Measurements from ENCODE around the gene ZNF418.
"Not testable (repeated sequence)": the region's sequence is repeated elsewhere in the genome, so short reads cannot be mapped to it uniquely, and the experiment has no call there.

The ZNF418 gene

GRCh38 chr19:57934820-57935665, at the start of gene ZNF418:
Gene ZNF418, minus strand, starts transcription at chr19:57935402. Its CDS starts 1,580 bp downstream, at chr19:57933822.
- DNase-seq (ENCODE audit: low spot score): peak; percentile 83

GRCh38 chr19:57978586-57979289, 43.5 kb upstream of the ZNF418 start:
- DNase-seq (ENCODE audit: low spot score): no peak

DNA sequence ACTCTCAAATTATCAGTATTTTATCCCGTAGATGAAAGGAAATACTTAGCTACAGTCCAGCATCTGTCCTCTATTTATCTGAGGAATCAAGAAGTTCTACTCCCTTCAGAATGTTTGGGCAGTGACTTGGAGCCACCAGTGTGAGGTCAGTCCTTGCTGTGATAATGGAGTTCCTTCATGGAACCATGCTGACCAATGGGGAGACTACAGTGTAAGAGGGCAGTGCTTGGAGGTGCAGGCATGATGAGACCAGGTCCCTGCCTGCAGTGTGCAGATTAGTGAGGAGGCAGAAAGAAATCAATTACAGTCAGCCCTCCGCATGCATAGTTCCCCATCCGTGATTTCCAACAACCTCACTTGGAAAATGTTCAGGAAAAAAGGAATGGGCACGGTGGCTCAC, 39.2 kb upstream of the ZNF418 start, which contains the start of gene C19orf18:
Gene C19orf18, minus strand, starts transcription at position 101 of the 400 bp plus-strand sequence. CDS start 102 bp downstream, outside the sequence.
- DNase-seq (ENCODE audit: low spot score): no peak

DNA sequence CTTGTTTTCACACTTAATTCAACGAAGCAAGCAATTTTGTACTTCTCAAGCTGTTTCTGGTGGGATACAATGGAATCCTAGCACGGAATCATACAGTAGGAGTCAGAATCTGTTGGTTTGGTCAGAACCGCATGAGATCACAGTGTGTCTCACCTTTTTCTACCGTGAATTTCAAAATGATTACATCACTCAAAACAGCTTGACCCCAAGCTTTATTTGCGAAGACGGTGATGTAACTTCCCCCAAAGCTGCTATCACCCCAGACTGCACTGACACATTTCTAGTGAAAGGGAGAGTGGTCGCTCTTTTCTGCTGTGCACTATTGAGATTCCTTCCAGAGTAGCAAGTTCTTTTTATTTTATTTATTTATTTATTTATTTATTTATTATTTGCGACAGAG, 29.6 kb upstream of the ZNF418 start:
- no peak for DNase-seq (ENCODE audit: low spot score)

GRCh38 chr19:57961785-57962184, 26.6 kb upstream of the ZNF418 start:
- no peak for DNase-seq (ENCODE audit: low spot score)

GRCh38 chr19:57954996-57955395, 19.8 kb upstream of the ZNF418 start:
- no peak for DNase-seq (ENCODE audit: low spot score)

- no peak for DNase-seq (ENCODE audit: low spot score)
Observed at GRCh38 chr19:57949702-57950101, 14.5 kb upstream of the ZNF418 start.

GRCh38 chr19:57949296-57949695, 14.1 kb upstream of the ZNF418 start:
- DNase-seq (ENCODE audit: low spot score): no peak

DNA sequence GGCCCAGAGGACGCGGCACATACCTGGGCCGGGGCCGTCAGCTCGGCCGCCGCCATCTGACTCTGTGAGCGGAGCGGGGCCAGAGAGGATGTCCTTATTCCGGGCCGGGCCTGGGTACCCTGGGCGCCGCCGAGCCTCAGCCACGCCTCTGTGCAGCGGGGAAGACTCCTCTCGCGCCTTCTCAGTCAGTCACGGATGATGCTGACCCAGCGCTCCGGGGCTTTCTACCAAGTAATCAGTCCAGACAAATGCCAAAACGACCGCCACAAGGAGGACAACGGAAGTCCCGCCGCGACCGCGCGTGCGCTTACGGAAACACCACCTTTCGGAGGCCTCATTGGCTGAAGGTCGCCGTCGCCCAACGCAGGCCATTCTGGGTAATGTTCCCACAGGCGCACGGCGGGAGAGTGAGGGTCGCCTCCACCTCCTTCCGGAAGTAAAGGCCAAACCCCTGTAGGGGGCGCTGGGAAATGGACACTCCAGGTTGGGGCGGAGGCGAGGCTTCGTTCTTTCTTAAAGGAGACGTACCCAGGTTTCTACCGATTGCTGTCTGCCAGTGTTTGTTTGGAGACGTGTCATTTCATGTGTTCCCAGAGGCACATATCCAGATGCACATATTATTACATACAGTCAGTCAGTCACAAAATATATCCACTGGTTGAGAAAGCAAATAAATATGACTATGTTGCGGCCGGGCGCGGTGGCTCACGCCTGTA, 12.4 kb upstream of the ZNF418 start, which contains the start of gene ZNF256:
Gene ZNF256, minus strand, starts transcription at position 288 of the 716 bp plus-strand sequence. Its CDS starts 232 bp downstream, at position 56.
- DNase-seq (ENCODE audit: low spot score): peak; percentile 98

DNA sequence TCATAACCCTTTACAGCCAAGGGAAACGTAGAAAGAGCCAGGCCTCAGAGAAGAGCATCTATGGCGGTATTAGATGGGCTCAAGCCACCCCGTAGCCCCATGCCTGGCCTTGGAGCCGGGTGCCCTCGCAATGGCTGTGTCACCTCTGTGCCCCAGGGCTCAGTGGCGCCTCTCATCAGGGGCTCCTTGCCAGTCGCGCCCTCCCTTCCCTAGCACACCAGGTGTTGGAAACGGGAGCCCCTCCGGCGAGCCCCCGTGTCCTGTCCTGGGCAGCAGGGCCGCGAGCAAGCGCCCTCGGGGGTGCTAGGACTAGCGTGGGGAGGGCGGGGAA, 11.9 kb upstream of the ZNF418 start:
- DNase-seq (ENCODE audit: low spot score): no peak

GRCh38 chr19:57946316-57946715, 11.1 kb upstream of the ZNF418 start:
- no peak for DNase-seq (ENCODE audit: low spot score)

DNA sequence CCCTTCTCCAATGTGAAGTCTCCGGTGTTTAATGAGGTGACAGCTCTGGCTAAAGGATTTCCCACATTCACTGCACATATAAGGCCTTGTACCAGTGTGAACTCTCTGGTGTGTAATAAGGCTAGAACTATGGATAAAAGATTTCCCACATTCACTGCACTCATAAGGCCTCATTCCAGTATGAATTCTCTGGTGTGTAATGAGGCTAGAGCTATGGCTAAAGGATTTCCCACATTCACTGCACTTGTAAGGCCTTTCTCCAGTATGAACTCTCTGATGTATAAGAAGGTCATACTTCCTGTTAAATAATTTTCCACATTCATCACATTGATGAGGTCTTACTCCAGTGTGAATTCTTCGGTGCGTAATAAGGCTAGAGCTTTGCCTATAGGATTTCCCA, 6.4 kb upstream of the ZNF418 start:
- DNase-seq (ENCODE audit: low spot score): no peak

DNA sequence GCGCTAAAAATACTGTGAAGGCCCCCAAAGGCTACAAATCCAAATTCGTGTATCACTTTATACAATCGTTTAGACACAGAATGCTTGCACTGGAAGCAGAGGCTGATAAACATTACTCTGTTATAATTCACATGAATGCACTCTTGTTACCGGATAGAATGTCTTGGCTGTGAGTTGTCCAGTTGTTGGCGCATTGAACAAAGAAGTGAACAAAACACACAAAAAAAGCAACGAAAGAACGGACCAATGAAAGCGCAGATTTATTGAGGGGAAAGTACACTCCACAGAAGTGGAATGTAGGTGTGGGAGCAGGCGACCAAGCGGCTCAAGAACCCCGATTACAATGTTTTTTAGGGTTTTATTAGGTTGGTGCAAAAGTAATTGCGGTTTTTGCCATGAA, 529 bp upstream of the ZNF418 start:
- no peak for DNase-seq (ENCODE audit: low spot score)

DNA sequence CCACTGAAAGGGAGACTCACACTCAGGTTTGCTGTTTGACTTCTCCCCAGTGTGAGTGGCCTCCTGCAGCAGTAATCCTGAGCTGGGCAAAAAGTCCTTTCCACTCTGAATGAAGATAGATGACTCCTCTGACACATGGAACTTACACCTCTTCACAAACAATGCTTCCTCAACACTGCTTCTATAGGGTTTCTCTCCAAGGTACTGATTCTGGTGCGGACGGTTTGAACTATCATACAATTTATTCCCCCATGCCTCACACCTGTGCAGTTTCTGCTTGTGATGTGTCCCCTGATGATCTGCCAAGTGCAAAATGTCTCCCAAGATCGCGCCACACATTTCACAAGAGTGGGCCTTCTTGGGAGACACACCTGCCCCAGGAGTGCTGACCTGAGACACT, 7.6 kb downstream of the ZNF418 start:
- DNase-seq (ENCODE audit: low spot score): no peak

DNA sequence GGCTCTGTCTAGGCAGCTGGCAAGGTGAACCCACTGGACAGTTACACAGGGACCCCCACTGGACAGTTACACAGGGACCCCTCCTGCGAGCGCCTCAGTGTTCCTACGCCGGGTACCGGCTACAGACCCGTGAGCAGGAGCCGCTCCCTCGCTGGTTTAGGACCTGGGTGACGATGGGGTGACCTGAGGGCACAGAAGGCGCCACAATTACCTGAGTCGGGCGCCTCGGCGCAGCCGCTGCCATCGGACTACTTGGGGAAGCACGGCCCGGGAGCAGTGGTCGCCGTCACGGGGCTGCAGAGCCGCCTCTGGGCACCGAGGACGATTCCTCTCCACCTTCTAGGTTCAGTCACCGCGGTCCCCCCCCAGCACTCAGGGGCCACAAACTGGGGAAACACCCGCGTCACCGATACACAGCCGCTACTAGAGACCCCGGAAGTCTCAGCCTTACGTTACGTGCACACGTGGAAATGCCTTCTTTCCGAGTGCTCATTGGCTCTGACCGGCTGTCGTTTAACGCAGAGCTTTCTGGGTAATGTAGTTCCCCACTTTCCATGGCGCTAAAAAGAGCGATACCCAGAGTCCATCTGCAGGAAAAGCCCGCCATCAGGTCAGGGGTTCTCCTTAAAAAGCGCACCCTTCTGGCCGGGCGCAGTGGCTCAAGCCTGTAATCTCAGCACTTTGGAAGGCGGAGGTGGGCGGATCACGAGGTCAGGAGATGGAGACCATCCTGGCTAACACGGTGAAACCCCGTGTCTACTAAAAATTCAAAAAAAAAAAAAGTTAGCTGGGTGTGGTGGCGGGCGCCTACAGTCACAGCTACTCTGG, 18.8 kb downstream of the ZNF418 start, which contains the start of gene ZNF417:
Gene ZNF417, minus strand, starts transcription at position 425 of the 828 bp plus-strand sequence. Its CDS starts 181 bp downstream, at position 244.
- peak; percentile 90 for DNase-seq (ENCODE audit: low spot score)

- no peak for DNase-seq (ENCODE audit: low spot score)
Observed at GRCh38 chr19:57914531-57914930, 20.7 kb downstream of the ZNF418 start.

DNA sequence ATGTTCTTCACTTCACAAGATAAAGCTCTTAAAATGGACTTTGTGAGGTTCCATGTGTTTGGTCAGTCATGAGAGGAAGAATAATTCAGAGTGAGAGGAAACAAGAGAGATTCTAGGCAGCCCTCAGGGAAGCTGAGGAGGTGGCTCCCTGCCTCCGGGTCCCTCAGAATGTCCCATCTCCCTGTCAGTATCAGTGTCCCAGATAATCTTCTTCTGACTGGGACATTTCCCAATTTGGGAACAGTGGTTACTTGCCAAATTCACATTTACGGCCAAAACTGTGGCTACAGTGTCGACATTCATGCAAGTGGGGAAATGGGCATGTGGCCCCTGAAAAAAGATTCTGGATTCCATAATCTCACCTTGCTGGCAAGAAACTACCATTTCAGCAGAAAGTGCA, 27.8 kb downstream of the ZNF418 start:
- DNase-seq (ENCODE audit: low spot score): no peak

GRCh38 chr19:57905258-57905657, 29.9 kb downstream of the ZNF418 start:
- DNase-seq (ENCODE audit: low spot score): no peak

DNA sequence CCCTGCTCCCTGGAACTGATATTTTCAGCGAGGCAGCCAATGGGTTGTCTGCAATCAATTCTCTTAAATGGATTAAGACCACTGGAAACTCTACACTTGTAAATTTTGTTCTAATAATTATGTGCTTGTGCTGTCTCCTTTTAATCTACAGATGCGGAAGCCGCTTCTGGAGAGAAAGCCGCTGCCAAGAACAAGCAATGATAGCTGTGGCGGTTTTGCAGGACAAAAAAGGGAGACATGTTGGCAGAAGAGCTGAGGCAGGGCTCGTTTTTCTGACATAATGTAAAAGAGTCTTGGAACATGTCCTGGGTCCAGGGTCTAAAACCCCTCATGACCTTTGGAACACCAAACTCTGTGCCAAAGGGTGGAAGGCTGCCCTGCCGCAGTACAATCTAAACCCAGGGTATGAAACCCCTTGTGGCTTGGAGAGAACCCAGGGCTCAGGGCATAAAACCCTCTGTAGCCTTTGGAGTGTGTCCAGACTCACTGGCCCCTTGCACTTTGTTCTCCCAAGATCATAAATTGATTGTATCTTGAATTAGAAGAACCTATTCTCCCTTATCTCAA, 31.5 kb downstream of the ZNF418 start:
- DNase-seq (ENCODE audit: low spot score): no peak

GRCh38 chr19:57900311-57900710, 34.9 kb downstream of the ZNF418 start:
- DNase-seq (ENCODE audit: low spot score): no peak

DNA sequence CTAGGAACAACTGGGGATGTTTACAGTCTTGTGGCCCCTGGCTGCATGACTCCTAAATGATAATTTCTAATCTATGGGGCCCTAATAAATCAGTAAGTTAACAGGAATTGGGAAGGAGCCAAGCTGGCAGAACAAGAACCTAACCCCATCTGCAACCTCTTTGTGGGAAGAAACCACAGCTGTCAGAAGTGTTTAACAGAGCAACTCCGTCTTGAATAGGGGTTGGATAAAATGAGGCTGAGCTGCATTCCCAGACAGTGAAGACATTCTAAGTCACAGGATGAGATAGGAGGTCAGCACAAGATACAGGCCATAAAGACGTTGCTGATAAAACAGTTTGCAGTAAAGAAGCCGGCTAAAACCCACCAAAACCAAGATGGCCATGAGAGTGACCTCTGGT, 44.5 kb downstream of the ZNF418 start:
- DNase-seq (ENCODE audit: low spot score): not testable (repeated sequence)
